Mesenchymal stem cell (in vitro differentiated cells and primary cell): ENCODE data around the gene EIF4B.

Experiments used
- DNase-seq: peaks from one replicate; pipeline ENCODE4 v3.0.0-alpha.2; 2013
- H2AFZ ChIP-seq: one replicate; pipeline ENCODE4 v1.6.1; 2013; ENCODE audit warnings: low read depth, mild to moderate bottlenecking, control low read depth, inconsistent platforms, low read length, moderate library complexity
- H2AK5ac ChIP-seq: 2 replicates; pipeline ENCODE4 v1.6.1; 2013; ENCODE audit warnings: low read length, moderate library complexity, mild to moderate bottlenecking, inconsistent platforms; ENCODE audit not compliant: severe bottlenecking
- H2BK120ac ChIP-seq: one replicate; pipeline ENCODE4 v1.6.1; 2013; ENCODE audit warnings: low read depth, mild to moderate bottlenecking, inconsistent platforms, low read length, moderate library complexity
- H2BK12ac ChIP-seq, 2 experiments: one replicate each; pipeline ENCODE4 v1.6.1; 2013; ENCODE audit warnings: inconsistent platforms in 2 of 2, low read length in 2 of 2, mild to moderate bottlenecking in 2 of 2, moderate library complexity in 2 of 2, control low read depth in 1 of 2
- H2BK15ac ChIP-seq: one replicate; pipeline ENCODE4 v1.6.1; 2013; ENCODE audit warnings: mild to moderate bottlenecking, low read depth, inconsistent platforms; ENCODE audit not compliant: poor library complexity, severe bottlenecking
- H2BK5ac ChIP-seq: 2 replicates; pipeline ENCODE4 v1.6.1; 2013; ENCODE audit warnings: low read depth, mild to moderate bottlenecking, low read length, control low read depth, inconsistent platforms; ENCODE audit not compliant: poor library complexity, severe bottlenecking
- H3K14ac ChIP-seq, 2 experiments: one replicate each; pipeline ENCODE4 v1.6.1; 2013; ENCODE audit warnings: inconsistent platforms in 2 of 2, low read length in 2 of 2, control low read depth in 1 of 2, mild to moderate bottlenecking in 1 of 2, moderate library complexity in 1 of 2
- H3K18ac ChIP-seq, 2 experiments: one replicate each; pipeline ENCODE4 v1.6.1; 2013; ENCODE audit warnings: inconsistent platforms in 2 of 2, low read length in 2 of 2, control low read depth in 1 of 2, low read depth in 1 of 2, mild to moderate bottlenecking in 1 of 2
- H3K23ac ChIP-seq, 2 experiments: one replicate each; pipeline ENCODE4 v1.6.1; 2013; ENCODE audit warnings: inconsistent platforms in 2 of 2, low read length in 2 of 2, mild to moderate bottlenecking in 2 of 2, moderate library complexity in 2 of 2, control low read depth in 1 of 2
- H3K27ac ChIP-seq: 2 replicates; pipeline ENCODE4 v1.5.1; 2013; ENCODE audit warnings: mild to moderate bottlenecking, moderate library complexity, low read length, control low read depth, inconsistent platforms; ENCODE audit not compliant: poor library complexity, severe bottlenecking
- H3K27me3 ChIP-seq, 2 experiments: 2 replicates each; pipeline versions ENCODE4 v1.6.1 to v1.7.0; 2013; ENCODE audit warnings: low read length in 2 of 2, mild to moderate bottlenecking in 2 of 2, moderate library complexity in 2 of 2, control low read depth in 1 of 2, inconsistent platforms in 1 of 2; ENCODE audit not compliant: control insufficient read depth in 1 of 2, insufficient read depth in 1 of 2
- H3K36me3 ChIP-seq, 2 experiments: 2 replicates each; pipeline versions ENCODE4 v1.6.1 to v1.7.0; 2013; ENCODE audit warnings: low read length in 2 of 2, control low read depth in 1 of 2, inconsistent platforms in 1 of 2, low read depth in 1 of 2, mild to moderate bottlenecking in 1 of 2; ENCODE audit not compliant: insufficient read depth in 2 of 2, control insufficient read depth in 1 of 2
- H3K4ac ChIP-seq, 2 experiments: one replicate each; pipeline ENCODE4 v1.6.1; 2013; ENCODE audit warnings: inconsistent platforms in 2 of 2, low read length in 2 of 2, mild to moderate bottlenecking in 2 of 2, moderate library complexity in 2 of 2, control low read depth in 1 of 2, low read depth in 1 of 2
- H3K4me1 ChIP-seq: 2 replicates; pipeline ENCODE4 v1.6.1; 2013; ENCODE audit warnings: low read depth, low read length, control low read depth; ENCODE audit not compliant: control insufficient read depth, insufficient read depth
- H3K4me2 ChIP-seq: 2 replicates; pipeline ENCODE4 v1.6.1; 2013; ENCODE audit warnings: low read length, mild to moderate bottlenecking, inconsistent platforms; ENCODE audit not compliant: poor library complexity, severe bottlenecking
- H3K4me3 ChIP-seq, 2 experiments: 2 replicates each; pipeline versions ENCODE4 v1.5.1 to v1.7.0; 2013; ENCODE audit warnings: low read length in 2 of 2, mild to moderate bottlenecking in 2 of 2, control low read depth in 1 of 2, low read depth in 1 of 2; ENCODE audit not compliant: insufficient read depth in 1 of 2
- H3K79me1 ChIP-seq: replicated peaks from 2 replicates; pipeline ENCODE4 v1.6.1; 2013; ENCODE audit warnings: mild to moderate bottlenecking, control low read depth, low read length, inconsistent platforms; ENCODE audit not compliant: poor library complexity, severe bottlenecking
- H3K9ac ChIP-seq: 2 replicates; pipeline ENCODE4 v1.7.0; 2013; ENCODE audit warnings: mild to moderate bottlenecking, low read length, moderate library complexity
- H3K9me3 ChIP-seq: 2 replicates; pipeline ENCODE4 v1.7.0; 2013; ENCODE audit warnings: mild to moderate bottlenecking, low read length; ENCODE audit not compliant: control insufficient read depth
- H4K8ac ChIP-seq: one replicate; pipeline ENCODE4 v1.6.1; 2013; ENCODE audit warnings: inconsistent platforms, mild to moderate bottlenecking, low read length, moderate library complexity
- H4K91ac ChIP-seq: one replicate; pipeline ENCODE4 v1.6.1; 2013; ENCODE audit warnings: mild to moderate bottlenecking, low read length, inconsistent platforms
- WGBS: methylation state at CpG from one replicate; pipeline ENCODE4 v1.1.7; 2013; ENCODE audit warnings: mixed read lengths; 5-methylcytosine and 5-hydroxymethylcytosine counted together

The EIF4B gene

DNA sequence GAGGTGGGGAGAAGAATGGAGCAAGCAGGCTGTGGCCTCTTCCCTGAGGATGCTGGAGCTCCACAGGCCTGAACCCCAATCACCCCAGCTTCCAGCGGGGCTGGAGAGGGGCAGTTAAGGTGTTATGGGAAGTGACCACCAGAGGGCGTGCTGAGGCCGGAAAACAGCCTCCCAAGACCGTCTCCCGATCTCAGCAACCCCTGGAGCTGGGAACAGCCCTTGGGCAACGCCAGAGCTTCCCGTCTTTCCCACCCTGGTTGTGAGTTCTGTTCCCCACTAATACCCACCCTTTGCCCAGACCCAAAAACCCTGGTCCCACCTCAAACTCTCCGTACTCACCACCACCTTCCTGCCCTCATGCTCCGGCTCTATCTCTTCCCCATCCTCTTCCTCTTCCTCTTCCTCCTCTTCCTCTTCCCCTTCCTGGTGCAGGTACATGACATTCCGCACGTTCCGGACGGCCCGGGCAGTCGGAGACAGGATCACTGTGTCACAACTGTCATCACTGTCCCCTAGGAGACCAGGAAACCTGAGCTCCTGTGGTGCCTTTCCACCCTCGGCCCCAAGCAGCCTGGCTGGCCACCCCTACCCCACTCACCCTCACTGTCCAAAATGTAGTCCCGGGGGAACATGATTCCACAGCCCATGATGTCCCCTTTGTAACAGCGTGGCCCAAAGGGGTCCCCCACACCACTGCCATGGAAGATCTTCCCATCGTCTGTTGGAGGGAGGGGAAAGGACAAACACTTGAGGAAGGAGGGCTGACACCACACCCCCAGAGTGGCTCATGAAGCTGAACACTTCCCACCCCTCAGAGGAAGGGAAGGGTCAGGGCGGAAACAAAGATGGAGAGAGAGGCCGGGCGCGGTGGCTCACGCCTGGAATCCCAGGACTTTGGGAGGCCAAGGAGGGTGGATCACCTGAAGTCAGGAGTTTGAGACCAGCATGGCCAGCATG, 60.0 kb downstream of the EIF4B start:
- Histone ChIP-seq H4K8ac (peak overlapping the region; percentile 70), H3K4me1 (peaks cover 30% of the 10 kb centered on the region), H3K36me3 (peaks cover 49 to 75% of the 10 kb centered on the region in 2 experiments), H3K4ac (peak overlapping the region; percentile 13 to 41), H2BK15ac (no peak overlapping the region), H3K4me3 (peak overlapping the region; percentile 15 to 67), H3K23ac (no peak overlapping the region), H3K9ac (peak overlapping the region; percentile 86), H3K4me2 (no peak overlapping the region), H2AFZ (no peak overlapping the region), H2AK5ac (peak overlapping the region; percentile 43), H3K18ac (peak overlapping the region; percentile 65 to 75), H3K27ac (no peak overlapping the region), H3K14ac (peak overlapping the region in 1 of 2 experiments; percentile 35), H3K9me3 (no peaks in the 10 kb centered on the region), H3K27me3 (no peaks in the 10 kb centered on the region), H4K91ac (peak overlapping the region; percentile 77), H3K79me1 (peaks cover 5% of the 10 kb centered on the region), H2BK12ac (peak overlapping the region; percentile 75 to 94), H2BK5ac (no peak overlapping the region), H2BK120ac (no peak overlapping the region)
- peak; percentile 83 for DNase-seq
- WGBS = 52% methylated on average over 19 of the region's 24 CpGs

GRCh38 chr12:53067074-53067992, 61.1 kb downstream of the EIF4B start:
- Histone ChIP-seq H3K4me3 (no peak overlapping the region), H3K4ac (peak overlapping the region in 1 of 2 experiments; percentile 18), H2BK12ac (no peak overlapping the region), H2BK5ac (no peak overlapping the region), H4K8ac (peak overlapping the region; percentile 28), H2AK5ac (no peak overlapping the region), H3K18ac (peak overlapping the region in 1 of 2 experiments; percentile 23), H3K14ac (peak overlapping the region in 1 of 2 experiments; percentile 29), H2AFZ (no peak overlapping the region), H3K9me3 (no peaks in the 10 kb centered on the region), H2BK120ac (no peak overlapping the region), H3K9ac (peak overlapping the region; percentile 48), H3K23ac (no peak overlapping the region), H3K4me1 (peaks cover 29% of the 10 kb centered on the region), H3K79me1 (peaks cover 8% of the 10 kb centered on the region), H3K4me2 (no peak overlapping the region), H4K91ac (no peak overlapping the region), H3K27ac (no peak overlapping the region), H2BK15ac (no peak overlapping the region), H3K36me3 (peaks cover 38 to 71% of the 10 kb centered on the region in 2 experiments), H3K27me3 (no peaks in the 10 kb centered on the region)
- WGBS = 61% methylated on average over 6 of the region's 7 CpGs
- DNase-seq = no peak

GRCh38 chr12:53067993-53068770, 61.9 kb downstream of the EIF4B start:
- no peak overlapping the region for H3K23ac ChIP-seq
- 92% methylated on average over 13 of the region's 13 CpGs for WGBS
- H3K4me3 ChIP-seq = no peak overlapping the region
- no peak overlapping the region for H2AFZ ChIP-seq
- H4K8ac ChIP-seq = no peak overlapping the region
- H3K9ac ChIP-seq = peak overlapping the region; percentile 48
- no peak overlapping the region for H2BK5ac ChIP-seq
- H2BK12ac ChIP-seq = no peak overlapping the region
- no peak overlapping the region for H3K4ac ChIP-seq
- no peak overlapping the region for H2BK15ac ChIP-seq
- H3K18ac ChIP-seq = no peak overlapping the region
- H3K36me3 ChIP-seq = peaks cover 37 to 69% of the 10 kb centered on the region in 2 experiments
- H4K91ac ChIP-seq = no peak overlapping the region
- no peak overlapping the region for H2AK5ac ChIP-seq
- no peaks in the 10 kb centered on the region for H3K27me3 ChIP-seq
- no peak overlapping the region for H3K4me2 ChIP-seq
- no peak overlapping the region for H2BK120ac ChIP-seq
- peaks cover 12% of the 10 kb centered on the region for H3K79me1 ChIP-seq
- DNase-seq = no peak
- H3K4me1 ChIP-seq = peaks cover 29% of the 10 kb centered on the region
- H3K9me3 ChIP-seq = no peaks in the 10 kb centered on the region
- no peak overlapping the region for H3K14ac ChIP-seq
- no peak overlapping the region for H3K27ac ChIP-seq
